ENCODE data around the gene NELL2.

NELL2 gene

DNA sequence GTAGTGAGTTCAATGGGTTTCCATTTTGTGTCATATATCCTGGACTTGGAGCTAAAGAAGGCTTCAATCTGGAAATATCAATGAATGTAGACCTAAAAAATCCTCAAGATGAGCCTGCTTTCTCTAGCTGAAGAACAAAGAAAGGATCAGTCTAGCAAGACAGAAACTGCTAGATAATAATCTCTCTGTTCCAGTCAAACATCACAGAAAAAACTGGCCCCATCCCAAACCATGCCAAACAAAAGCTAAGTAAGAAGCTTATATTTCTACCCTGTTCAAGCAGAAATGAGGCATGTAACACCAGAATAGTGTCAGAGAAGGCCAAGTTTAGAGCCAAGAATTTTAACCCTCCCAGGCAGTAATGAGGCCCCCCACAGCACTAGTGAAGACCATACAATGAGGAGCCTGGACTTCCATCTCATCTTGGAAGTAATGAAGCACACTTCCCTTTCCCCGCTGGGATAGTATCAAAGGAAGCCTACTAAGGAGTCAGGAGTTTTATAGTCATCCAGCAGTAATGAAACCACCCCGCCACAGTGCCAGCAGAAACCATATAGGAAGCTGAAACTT, 95.8 kb downstream of the NELL2 start:
- Histone ChIP-seq H3K36me3 (ENCODE audit: low read depth) (no peaks in the 10 kb centered on the region), H3K4me1 (ENCODE audit: insufficient read depth, poor library complexity, severe bottlenecking) (no peaks in the 10 kb centered on the region)

DNA sequence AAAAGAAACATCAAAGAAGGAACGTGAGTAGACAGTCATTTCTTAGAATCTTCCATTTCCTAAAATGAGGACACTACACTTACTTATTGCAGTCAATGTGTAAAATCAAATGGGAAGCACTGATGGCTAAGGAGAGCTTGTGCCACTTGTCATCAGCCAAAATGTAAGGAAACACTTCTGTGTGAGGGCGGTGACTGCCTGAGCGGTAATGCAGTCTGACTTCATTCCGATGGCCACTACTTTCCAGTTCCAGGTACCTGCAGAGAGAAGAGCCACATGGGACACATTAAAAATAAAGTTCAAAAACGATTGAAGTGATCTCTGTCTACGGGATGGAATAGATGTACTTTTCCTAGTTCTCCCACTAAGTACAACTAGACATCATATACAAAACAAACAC, 96.3 kb downstream of the NELL2 start:
- H3K4me1 ChIP-seq (ENCODE audit: insufficient read depth, poor library complexity, severe bottlenecking), result no peaks in the 10 kb centered on the region
- H3K27ac ChIP-seq (ENCODE audit: poor library complexity, severe bottlenecking), result no peak overlapping the region
- TF ChIP-seq, protein P1, sequence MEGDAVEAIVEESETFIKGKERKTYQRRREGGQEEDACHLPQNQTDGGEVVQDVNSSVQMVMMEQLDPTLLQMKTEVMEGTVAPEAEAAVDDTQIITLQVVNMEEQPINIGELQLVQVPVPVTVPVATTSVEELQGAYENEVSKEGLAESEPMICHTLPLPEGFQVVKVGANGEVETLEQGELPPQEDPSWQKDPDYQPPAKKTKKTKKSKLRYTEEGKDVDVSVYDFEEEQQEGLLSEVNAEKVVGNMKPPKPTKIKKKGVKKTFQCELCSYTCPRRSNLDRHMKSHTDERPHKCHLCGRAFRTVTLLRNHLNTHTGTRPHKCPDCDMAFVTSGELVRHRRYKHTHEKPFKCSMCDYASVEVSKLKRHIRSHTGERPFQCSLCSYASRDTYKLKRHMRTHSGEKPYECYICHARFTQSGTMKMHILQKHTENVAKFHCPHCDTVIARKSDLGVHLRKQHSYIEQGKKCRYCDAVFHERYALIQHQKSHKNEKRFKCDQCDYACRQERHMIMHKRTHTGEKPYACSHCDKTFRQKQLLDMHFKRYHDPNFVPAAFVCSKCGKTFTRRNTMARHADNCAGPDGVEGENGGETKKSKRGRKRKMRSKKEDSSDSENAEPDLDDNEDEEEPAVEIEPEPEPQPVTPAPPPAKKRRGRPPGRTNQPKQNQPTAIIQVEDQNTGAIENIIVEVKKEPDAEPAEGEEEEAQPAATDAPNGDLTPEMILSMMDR (IDR thresholded peaks at IDR 0.05; ENCODE audit: poor library complexity, severe bottlenecking), result no peak
- no peak for DNase-seq (ENCODE audit: low spot score)
- no peaks in the 10 kb centered on the region for H3K9me3 ChIP-seq (ENCODE audit: severe bottlenecking)
- H3K27me3 ChIP-seq (ENCODE audit: insufficient read depth, poor library complexity, severe bottlenecking), result peaks cover 4% of the 10 kb centered on the region
- no peak overlapping the region for H3K4me3 ChIP-seq (ENCODE audit: severe bottlenecking)
- no peak for ATAC-seq (ENCODE audit: low read depth)
- no peaks in the 10 kb centered on the region for H3K36me3 ChIP-seq (ENCODE audit: low read depth)

More for the DNA sequence above, 95.8 kb downstream of the NELL2 start:
- TF ChIP-seq, protein P1 (IDR thresholded peaks at IDR 0.05; ENCODE audit: poor library complexity, severe bottlenecking), result no peak
- H3K27ac ChIP-seq (ENCODE audit: poor library complexity, severe bottlenecking), result no peak overlapping the region
- ATAC-seq (ENCODE audit: low read depth) (no peak), DNase-seq (ENCODE audit: low spot score) (no peak)
- H3K9me3 ChIP-seq (ENCODE audit: severe bottlenecking), result no peaks in the 10 kb centered on the region
- no peak overlapping the region for H3K4me3 ChIP-seq (ENCODE audit: severe bottlenecking)
- H3K27me3 ChIP-seq (ENCODE audit: insufficient read depth, poor library complexity, severe bottlenecking), result peaks cover 4% of the 10 kb centered on the region

DNA sequence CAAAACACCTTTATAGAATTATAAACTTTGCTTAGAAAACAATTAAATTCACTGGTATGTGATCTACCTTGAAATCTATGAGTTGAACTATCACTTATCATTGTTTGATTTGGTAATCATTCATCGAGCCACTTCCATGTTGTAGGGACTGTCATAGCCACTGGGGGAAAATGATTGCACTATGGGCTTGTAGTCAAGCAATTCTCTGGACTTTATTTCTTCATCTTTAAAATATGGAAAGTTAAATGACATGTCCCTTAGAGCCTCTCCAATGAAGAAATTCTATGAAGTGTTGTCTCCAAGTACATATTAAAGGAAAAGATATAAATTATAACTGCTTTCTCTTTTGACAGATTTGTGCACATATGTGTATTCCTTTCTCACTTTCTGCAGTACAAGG, 97.3 kb downstream of the NELL2 start:
- H3K36me3 ChIP-seq (ENCODE audit: low read depth), result no peaks in the 10 kb centered on the region
- no peak overlapping the region for H3K4me3 ChIP-seq (ENCODE audit: severe bottlenecking)
- DNase-seq (ENCODE audit: low spot score), result no peak
- peaks cover 1% of the 10 kb centered on the region for H3K27me3 ChIP-seq (ENCODE audit: insufficient read depth, poor library complexity, severe bottlenecking)
- TF ChIP-seq, protein P1 (IDR thresholded peaks at IDR 0.05; ENCODE audit: poor library complexity, severe bottlenecking), result no peak
- no peak for ATAC-seq (ENCODE audit: low read depth)
- no peaks in the 10 kb centered on the region for H3K4me1 ChIP-seq (ENCODE audit: insufficient read depth, poor library complexity, severe bottlenecking)
- H3K9me3 ChIP-seq (ENCODE audit: severe bottlenecking), result no peaks in the 10 kb centered on the region
- H3K27ac ChIP-seq (ENCODE audit: poor library complexity, severe bottlenecking), result no peak overlapping the region

DNA sequence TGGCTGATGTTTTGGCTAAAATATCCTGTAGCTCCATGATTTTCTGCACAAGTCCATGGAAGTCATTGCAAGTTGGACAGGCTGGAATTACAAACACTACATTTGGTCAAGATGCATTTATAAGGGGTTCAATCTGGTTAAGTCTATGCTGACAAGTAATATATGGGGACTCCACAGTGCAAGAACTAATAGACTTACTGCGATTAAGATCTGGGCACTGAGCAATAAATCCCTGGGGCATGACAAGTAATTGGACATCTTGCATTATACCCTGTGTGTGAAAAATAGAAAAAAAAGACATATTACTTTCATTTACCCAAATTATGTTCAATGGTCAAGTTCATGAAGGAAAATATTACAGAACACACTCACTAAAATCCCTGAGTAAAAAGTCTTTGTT, 99.1 kb downstream of the NELL2 start:
- no peaks in the 10 kb centered on the region for H3K36me3 ChIP-seq (ENCODE audit: low read depth)
- H3K4me1 ChIP-seq (ENCODE audit: insufficient read depth, poor library complexity, severe bottlenecking), result no peaks in the 10 kb centered on the region
- TF ChIP-seq, protein P1 (IDR thresholded peaks at IDR 0.05; ENCODE audit: poor library complexity, severe bottlenecking), result no peak
- H3K27ac ChIP-seq (ENCODE audit: poor library complexity, severe bottlenecking), result no peak overlapping the region
- no peak overlapping the region for H3K4me3 ChIP-seq (ENCODE audit: severe bottlenecking)
- H3K27me3 ChIP-seq (ENCODE audit: insufficient read depth, poor library complexity, severe bottlenecking), result no peaks in the 10 kb centered on the region
- no peak for DNase-seq (ENCODE audit: low spot score)
- no peaks in the 10 kb centered on the region for H3K9me3 ChIP-seq (ENCODE audit: severe bottlenecking)
- no peak for ATAC-seq (ENCODE audit: low read depth)

DNA sequence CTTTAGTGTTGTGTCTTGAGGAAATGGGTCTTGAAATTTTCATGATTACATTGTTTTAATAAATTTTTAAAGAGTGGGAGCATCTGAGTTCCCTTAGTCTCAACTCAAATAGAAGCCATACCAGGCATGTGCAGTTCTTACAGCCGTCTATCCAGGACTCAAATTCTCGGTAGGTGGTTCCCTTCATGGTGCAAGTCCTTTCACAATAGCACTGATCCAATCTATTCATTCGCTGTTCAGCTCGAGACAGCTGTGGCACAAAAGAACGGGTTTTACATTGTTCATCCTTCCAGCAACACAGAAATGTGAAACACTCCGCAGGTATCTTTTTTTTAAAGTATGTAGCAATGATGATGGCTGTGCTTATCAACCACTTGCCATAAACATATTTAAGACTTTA, 100.2 kb downstream of the NELL2 start:
- no peak overlapping the region for H3K4me3 ChIP-seq (ENCODE audit: severe bottlenecking)
- ATAC-seq (ENCODE audit: low read depth) (no peak), DNase-seq (ENCODE audit: low spot score) (no peak)
- no peaks in the 10 kb centered on the region for H3K4me1 ChIP-seq (ENCODE audit: insufficient read depth, poor library complexity, severe bottlenecking)
- no peaks in the 10 kb centered on the region for H3K9me3 ChIP-seq (ENCODE audit: severe bottlenecking)
- H3K36me3 ChIP-seq (ENCODE audit: low read depth), result no peaks in the 10 kb centered on the region
- TF ChIP-seq, protein P1 (IDR thresholded peaks at IDR 0.05; ENCODE audit: poor library complexity, severe bottlenecking), result no peak
- no peaks in the 10 kb centered on the region for H3K27me3 ChIP-seq (ENCODE audit: insufficient read depth, poor library complexity, severe bottlenecking)
- no peak overlapping the region for H3K27ac ChIP-seq (ENCODE audit: poor library complexity, severe bottlenecking)
